PFSK-1 (cell line): ENCODE measurements around the gene ZBED2.

ENCODE experiments used
- FOXP2 ChIP-seq: optimal IDR thresholded peaks from 2 replicates; pipeline ENCODE3; 2011; ENCODE audit warnings: borderline replicate concordance, control low read depth, inconsistent platforms; ENCODE audit not compliant: insufficient read depth; ENCODE audit errors: extremely low read length, extremely low read depth
- POLR2AphosphoS5 ChIP-seq: IDR thresholded peaks from 2 replicates; pipeline ENCODE4 v1.6.1; 2012; ENCODE audit warnings: low read depth, mild to moderate bottlenecking, control low read depth, low read length, moderate library complexity
- REST ChIP-seq, 2 experiments: IDR thresholded peaks; 2 replicates each; pipeline versions ENCODE4 v1.6.1 to v1.8.0; 2011 to 2012; ENCODE audit warnings: low read depth in 2 of 2, low read length in 2 of 2, control low read depth in 1 of 2, inconsistent platforms in 1 of 2, mild to moderate bottlenecking in 1 of 2, moderate library complexity in 1 of 2; ENCODE audit not compliant: insufficient read depth in 1 of 2
- SIN3A ChIP-seq: IDR thresholded peaks from 2 replicates; pipeline ENCODE4 v1.6.1; 2012; ENCODE audit warnings: mild to moderate bottlenecking, low read length, moderate library complexity, borderline replicate concordance; ENCODE audit not compliant: insufficient read depth
- TAF1 ChIP-seq: IDR thresholded peaks from 2 replicates; pipeline ENCODE4 v1.6.1; 2012; ENCODE audit warnings: low read length, control low read depth, borderline replicate concordance; ENCODE audit not compliant: insufficient read depth

The ZBED2 gene

GRCh38 chr3:111571282-111571681 lies 23.9 kb downstream of the ZBED2 start:
- TF ChIP-seq REST (IDR thresholded peaks at IDR 0.05; ENCODE audit: insufficient read depth in 1 of 2, low read depth in 2 of 2, low read length in 2 of 2): no peak
- TF ChIP-seq FOXP2: no peak

DNA sequence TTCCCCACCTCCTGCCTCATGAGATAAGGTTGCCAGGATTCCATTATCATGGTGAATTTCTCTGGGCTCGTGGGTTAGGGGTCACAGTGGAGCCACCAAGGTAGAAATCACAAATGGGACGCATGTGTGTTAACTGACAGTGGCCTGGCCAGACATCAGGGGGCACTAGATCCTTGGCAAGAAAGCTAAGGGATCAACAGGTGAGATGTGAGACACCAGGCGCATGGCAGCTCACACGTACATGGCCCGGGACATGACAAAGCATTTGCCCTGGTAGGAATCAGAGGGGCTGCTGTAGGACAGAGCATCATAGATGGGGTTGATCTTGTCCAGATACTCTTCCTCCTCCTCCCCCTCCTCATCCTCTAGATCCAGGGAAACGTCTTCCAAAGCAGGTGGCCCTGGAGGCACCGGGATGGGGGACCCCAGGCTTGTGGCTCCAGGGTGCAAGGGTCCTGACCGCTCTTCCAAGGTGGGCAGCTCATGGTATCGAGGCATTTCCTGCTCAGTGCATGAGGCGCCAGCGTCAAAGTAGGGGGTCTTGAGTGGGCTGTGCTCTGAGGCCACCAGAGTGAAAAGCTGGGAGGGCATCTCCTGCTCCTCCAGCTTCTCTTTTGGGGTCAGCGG lies 24.6 kb downstream of the ZBED2 start:
- TF ChIP-seq TAF1: no peak
- no peak for TF ChIP-seq FOXP2
- no peak for TF ChIP-seq POLR2AphosphoS5
- no peak for TF ChIP-seq SIN3A
- no peak for TF ChIP-seq REST (IDR thresholded peaks at IDR 0.05; ENCODE audit: insufficient read depth in 1 of 2, low read depth in 2 of 2, low read length in 2 of 2)

- TF ChIP-seq POLR2AphosphoS5: no peak
- no peak for TF ChIP-seq SIN3A
- TF ChIP-seq TAF1: no peak
- TF ChIP-seq REST (IDR thresholded peaks at IDR 0.05; ENCODE audit: insufficient read depth in 1 of 2, low read depth in 2 of 2, low read length in 2 of 2): no peak
- TF ChIP-seq FOXP2: no peak
These were observed 26.2 kb downstream of the ZBED2 start for GRCh38 chr3:111568911-111569310.

DNA sequence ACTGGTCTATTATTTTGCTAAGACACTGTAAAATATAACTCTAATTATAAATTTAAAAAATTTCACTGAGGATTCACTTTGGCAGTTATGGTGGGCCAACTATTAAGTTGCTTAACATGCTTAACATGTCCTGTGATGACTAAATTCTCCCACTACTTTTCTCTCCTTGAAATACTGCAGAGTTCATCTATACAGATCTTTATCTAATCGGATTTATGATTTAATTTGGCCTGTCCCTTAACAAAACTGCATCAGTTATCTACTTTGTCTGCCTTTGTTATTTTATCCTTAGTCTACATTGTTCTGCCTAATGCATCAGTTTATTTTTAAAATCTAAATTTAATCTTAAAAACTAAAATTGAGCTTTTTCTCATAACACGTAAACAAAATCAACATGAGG lies 26.8 kb downstream of the ZBED2 start:
- TF ChIP-seq REST (IDR thresholded peaks at IDR 0.05; ENCODE audit: insufficient read depth in 1 of 2, low read depth in 2 of 2, low read length in 2 of 2) (no peak), SIN3A (no peak), TAF1 (no peak), POLR2AphosphoS5 (no peak), FOXP2 (no peak)

DNA sequence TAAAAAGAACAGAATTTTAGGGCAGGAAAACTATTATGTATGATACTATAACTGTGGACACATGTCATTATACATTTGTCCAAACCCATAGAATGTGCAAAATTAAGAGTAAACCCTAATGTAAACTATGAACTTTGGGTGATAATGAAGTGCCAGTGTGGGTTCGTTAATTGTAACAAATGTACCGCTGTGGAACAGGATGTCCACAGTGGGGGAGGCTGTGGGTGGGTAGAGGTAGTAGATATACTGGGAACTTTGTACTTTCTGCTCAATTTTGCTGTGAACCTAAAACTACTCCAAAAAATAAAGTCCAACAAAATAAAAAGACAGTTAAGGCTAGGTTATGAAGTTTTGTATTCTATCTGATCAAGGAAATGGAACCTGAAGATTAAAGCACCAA lies 28.3 kb downstream of the ZBED2 start:
- no peak for TF ChIP-seq FOXP2
- no peak for TF ChIP-seq POLR2AphosphoS5
- TF ChIP-seq TAF1: no peak
- no peak for TF ChIP-seq REST (IDR thresholded peaks at IDR 0.05; ENCODE audit: insufficient read depth in 1 of 2, low read depth in 2 of 2, low read length in 2 of 2)
- TF ChIP-seq SIN3A: no peak
